Nasal cavity respiratory epithelium epithelial cell of viscerocranial mucosa (primary cell): ENCODE results near the gene RPL23. TPM values are rescaled to one million over a fixed set of nuclear protein-coding genes. Genes with fewer than 3 reads are reported as not detected.

Experiments
- total RNA-seq: library from RNA; depleted of rRNA; stranded (reverse); fragments of >200 nt; gene quantifications from 2 replicates; pipeline ENCODE4 v1.2.3, GENCODE V29; 2014

Gene RPL23
- total RNA-seq: 1,417 and 1,864 TPM in 2 replicates

DNA sequence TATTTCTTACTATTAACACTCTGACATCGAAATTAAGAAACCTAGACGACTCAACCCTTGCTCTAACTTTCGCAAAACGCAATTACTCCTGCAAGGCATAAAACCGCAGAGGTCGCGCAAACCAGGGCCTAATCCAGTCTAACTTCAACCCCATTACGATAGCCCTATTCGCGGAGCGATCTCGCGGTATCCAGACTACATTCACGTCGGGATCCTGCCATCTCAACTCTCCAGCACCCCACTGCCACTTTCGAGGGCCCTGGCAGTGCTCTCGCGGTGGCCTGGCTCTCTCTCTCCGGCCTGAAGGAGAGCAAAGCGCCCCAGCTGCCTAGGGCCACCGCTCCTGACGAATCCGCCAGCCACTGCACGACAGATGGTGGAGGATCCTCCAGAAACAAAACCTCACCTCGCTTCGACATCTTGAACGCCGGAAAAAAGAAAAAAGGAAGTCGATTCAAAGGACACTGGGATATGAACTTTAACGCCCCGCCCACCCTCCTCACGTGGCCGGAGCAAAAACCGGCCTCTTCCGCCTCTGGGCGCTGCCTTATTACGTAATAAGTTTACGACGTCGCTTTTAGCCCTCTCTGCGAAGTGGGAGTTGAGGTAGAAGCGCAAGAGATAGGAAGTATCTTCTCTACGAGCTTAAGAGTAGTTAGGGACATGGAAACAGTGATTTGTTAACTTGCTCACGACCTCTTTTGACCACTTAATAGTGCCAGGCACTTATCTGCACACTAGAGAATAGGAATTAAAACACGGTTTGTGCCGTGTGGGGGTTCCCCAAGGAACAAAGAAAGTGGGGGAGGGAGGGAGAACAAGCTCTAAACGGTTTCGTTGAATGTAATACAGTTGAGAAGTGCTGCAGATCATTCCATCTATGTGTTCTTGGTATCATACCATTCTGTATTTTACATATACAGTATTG is at the start of gene RPL23:
Gene RPL23 (minus strand): TSS at position 430 of the 928 bp plus-strand sequence. CDS start 11 bp downstream, at position 419.

DNA sequence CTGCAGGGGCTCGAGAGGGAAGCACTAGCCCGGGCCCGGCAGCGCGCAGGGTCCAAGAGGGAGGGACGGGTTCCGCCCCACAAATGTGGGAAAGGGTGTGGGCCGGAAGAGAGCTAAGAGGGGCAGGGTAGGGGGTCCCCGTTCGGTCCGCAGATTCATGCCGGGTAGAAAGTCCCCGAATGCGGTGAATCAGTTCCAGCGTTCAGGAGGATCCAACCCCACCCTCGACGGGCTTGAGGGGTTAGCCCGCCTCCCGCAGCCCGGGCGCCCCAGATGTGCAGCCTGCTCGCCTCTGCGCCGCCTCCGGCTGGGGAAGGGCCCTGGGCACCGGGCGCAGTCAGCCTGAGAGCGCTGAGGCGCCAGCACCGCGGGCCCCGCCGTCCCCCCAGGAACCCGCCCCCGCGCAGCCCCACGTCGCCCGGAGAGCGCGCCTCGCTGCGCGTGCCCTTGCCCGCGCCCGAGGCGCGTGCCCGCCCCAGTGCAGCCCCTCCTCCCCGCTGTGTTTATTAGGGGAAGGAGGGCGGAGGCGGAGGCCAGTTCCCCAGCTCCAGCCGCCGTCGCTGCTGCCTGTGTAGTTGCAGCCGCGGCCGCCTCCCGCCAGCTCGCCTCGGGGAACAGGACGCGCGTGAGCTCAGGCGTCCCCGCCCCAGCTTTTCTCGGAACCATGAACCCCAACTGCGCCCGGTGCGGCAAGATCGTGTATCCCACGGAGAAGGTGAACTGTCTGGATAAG is 16.2 kb upstream of the RPL23 start, which contains the start of gene LASP1:
Gene LASP1 (plus strand): TSS at position 533 of the 733 bp plus-strand sequence. CDS start 132 bp downstream, at position 665.

DNA sequence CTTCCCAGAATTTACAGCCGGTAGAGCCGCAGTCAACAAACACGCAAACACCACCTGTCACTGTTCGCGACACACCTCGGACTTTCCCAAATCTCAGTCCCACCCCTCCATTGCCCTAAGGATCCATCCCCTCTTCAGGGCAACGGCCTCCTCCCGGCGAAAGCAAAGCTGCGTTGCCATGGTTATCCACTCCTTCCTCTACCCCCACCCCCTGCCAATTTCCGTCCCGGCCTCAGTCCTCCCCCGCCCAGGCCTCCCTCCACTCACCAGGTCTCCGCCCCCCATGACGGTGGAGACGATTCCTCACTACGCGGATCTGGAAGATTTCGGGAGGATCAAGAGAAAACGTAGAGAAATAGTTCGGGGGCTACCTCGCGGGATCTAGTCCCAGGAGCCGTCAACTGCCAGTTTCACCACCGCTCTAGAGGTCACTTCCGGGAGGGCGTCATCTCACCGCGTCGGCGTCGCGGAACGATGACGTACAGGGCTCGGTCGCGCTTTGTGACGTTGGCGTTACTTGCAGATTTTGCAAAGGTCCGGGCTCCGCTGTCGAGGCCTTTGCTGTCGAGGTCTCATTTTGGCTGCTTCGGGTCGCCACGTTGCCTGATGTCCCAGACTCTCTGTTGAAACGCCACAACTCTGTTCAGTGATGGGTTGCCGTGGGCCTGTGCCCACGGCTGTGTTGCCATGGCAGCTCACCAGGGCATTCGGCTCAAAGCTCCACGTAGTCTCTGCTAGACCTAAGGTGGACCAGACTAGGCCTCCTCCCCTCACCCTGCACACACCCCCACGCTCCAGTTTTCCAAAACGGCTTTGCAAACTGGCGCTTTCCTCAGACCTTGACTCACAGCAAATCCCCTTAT is 28.4 kb downstream of the RPL23 start, which contains the start of gene CWC25:
Gene CWC25 (minus strand): TSS at position 423 of the 863 bp plus-strand sequence. CDS start 138 bp downstream, at position 285.

DNA sequence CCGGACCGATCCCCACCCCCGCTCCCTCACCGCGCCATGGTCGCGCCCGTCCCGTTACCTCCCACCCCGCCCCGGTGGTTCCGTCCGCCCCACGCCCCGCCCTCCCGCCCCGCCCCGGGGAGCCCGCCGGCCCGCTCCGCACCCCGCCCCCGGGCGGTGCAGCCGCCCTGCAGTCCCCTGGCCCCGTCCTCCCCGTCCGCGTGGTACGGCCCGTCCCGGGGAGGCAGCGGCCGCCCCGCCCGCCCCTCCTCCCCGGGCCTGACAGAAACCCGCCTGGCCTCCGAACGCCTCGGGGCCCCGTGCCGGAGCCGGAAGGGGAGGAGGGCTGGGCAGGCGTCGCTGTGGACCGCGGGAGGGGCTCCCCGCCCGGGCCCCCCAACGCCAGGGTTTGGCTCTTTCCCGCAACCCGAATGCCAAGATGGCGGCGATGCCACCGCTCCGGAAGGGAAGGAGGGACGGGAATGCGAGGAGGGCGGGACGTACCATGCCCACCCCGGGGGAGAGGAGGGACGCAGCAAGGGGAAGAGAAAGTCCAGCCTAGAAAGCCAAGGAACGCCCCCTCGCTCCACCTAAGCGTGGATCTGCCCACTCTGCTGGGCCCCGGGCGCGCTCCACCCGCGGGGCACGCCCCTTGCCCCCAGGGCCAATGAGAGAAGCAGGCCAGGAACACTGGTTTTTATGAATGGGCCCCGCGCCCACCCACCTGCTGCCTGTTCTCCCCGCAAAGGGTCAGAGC is 53.9 kb downstream of the RPL23 start, which contains the start of gene PIP4K2B:
Gene PIP4K2B (minus strand): TSS at position 56 of the 736 bp plus-strand sequence. CDS start 132 bp downstream, outside the sequence.

Other genes starting within 250 kb of the RPL23 start
- 0.64 and 0.68 TPM in 2 replicates for gene SRCIN1, start 247.8 kb downstream of the RPL23 start, total RNA-seq
- 2.6 and 5.8 TPM in 2 replicates for gene EPOP, start 178.8 kb downstream of the RPL23 start, total RNA-seq
- 12.6 and 33.0 TPM in 2 replicates for gene MLLT6, start 148.4 kb downstream of the RPL23 start, total RNA-seq
- 4.2 and 5.5 TPM in 2 replicates for gene CISD3, start 123.4 kb downstream of the RPL23 start, total RNA-seq
- 2.4 and 2.6 TPM in 2 replicates for gene PCGF2, start 105.4 kb downstream of the RPL23 start, total RNA-seq
- 117 and 224 TPM in 2 replicates for gene PSMB3, start 101.0 kb downstream of the RPL23 start, total RNA-seq
- 15.0 and 53.5 TPM in 2 replicates for gene PIP4K2B, start 54.2 kb downstream of the RPL23 start, total RNA-seq
- 13.0 and 13.8 TPM in 2 replicates for gene CWC25, start 28.4 kb downstream of the RPL23 start, total RNA-seq
- gene LASP1, start 16.3 kb upstream of the RPL23 start, total RNA-seq: 25.3 and 70.0 TPM in 2 replicates
- under 0.01 and 0.07 TPM in 2 replicates for gene FBXO47, start 113.7 kb upstream of the RPL23 start, total RNA-seq